ENCODE measurements around the gene EML1. TPM values are rescaled to one million over a fixed set of nuclear protein-coding genes. Genes with fewer than 3 reads are reported as not detected.

Gene EML1
- total RNA-seq, 1 donor from 2014 or later = 39.5 TPM

DNA sequence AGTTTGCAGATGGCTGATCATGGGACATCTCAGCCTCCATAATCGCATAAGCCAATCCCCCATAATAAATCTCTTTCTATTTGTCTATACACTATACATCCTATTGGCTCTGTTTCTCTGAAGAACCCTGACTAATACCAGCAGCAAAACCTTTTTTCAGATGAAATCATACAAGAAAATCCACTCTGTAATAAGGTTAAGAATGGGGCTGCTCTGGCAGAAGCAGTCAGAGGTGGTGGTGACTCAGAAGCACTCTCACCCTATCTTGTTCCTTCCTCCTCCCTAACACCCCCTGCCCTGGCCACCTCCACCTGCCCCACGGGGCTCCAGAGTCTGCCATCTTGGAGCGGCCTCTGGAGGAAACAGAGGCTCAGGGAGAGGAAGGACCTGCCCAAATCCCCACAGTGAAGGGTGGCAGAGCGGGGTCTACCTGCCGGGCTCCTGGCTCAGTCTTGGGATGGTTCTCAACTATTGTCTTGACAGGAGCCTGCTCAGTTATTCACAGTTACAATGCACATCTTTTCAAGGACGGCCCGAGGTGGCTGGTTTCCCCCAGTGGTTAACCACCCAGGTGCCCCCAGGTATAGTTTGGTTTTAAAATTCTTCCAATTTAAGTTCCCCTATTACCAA lies 162.7 kb downstream of the EML1 start:
- ATAC-seq (ENCODE audit: poor library complexity) = no peak
- DNase-seq = no peak
- intact Hi-C loops (cut with DNase I) = no loop called here

DNA sequence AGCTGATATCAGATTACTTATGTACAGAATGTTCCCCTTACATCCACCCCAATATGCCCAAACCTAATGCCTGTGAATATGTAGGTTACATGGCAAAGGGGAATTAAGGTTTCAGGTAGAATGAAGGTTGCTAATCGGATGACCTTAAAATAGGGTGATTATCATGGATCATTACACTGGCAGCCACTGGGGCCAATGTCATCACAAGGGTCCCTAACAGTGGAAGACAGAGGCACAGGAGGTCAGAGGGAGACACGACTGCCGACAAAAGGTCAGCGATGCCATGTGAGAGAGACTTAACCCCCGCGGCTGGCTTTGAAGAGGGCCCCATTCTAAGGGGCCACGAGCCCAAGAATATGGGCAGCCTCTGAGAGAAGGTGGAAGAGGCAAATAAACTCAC lies 165.2 kb downstream of the EML1 start:
- DNase-seq (no peak), ATAC-seq (ENCODE audit: poor library complexity) (no peak)
- intact Hi-C loops (cut with DNase I) = no loop called here

DNA sequence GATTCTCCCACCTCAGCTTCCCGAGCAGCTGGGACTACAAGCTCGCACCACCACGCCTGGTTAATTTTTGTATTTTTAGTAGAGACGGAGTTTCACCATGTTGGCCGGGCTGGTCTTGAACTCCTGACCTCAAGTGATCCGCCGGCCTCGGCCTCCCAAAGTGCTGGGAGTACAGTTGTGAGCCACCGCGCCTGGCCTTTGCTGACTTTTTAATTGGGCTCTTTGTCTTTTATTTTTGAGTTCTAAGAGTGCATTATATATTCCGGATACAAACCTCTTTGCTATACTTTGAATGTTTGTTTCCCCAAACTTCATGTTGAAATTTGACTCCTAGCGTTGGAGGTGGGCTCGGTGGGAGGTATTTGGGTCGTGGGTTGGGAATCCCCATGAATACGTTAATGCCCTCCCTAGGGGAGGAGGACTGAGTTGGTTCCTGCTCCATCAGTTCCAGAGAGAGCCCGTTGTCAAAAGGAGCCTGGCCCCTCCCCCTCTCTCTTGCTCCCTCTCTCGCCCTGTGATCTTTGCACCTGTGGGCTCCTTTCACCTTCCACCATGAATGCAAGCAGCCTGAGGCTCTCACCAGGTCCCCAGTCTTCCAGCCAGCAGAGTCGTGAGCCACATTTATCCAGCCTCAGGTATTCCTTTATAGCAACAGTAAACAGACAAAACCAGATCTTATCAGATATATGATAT lies 168.8 kb downstream of the EML1 start:
- no peak for ATAC-seq (ENCODE audit: poor library complexity)
- intact Hi-C loops (cut with DNase I) = no loop called here
- DNase-seq = no peak

GRCh38 chr14:99964979-99965378 lies 171.8 kb downstream of the EML1 start:
- ATAC-seq (ENCODE audit: poor library complexity) (no peak), DNase-seq (no peak)
- intact Hi-C loops (cut with DNase I) = no loop called here

DNA sequence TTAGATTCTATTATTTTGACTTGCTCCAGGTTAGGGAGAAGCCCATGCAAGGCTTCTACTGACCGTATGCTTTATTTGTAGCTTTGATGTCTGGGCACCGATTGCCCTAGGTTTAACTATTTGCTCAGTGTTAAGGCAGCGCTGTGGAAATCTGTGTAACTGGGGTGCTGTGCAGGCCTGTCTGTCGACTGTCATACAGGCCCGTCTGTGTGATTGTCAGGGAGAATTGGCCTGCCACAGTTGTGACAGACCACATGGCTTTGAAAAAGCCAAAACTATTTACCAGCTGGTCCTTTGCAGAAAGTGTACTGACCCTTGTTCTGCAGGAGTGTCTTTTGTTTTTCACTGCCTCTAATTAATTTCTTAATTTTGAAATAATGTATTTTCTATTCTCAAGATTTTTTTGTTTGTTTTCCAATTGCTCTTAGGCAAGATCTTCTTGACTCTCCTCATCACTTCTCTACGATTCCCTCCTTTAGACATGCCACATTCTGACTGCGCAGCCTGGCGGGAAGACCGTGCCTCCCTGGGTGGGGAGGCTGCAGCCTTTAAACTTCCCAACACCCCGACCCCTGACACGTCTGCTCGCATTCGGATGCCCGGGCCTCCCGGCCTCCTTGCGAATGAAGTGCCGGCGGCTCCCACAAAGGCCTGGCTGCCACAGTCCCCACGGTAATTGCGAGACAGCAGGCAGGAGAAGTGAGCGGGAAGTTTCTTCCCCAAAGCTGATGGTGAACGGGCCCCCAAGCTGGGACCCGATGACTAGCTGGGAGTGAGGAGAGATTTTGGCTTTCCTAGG lies 173.0 kb downstream of the EML1 start:
- ATAC-seq (ENCODE audit: poor library complexity) (no peak), DNase-seq (no peak)
- intact Hi-C loops (cut with DNase I) = no loop called here

DNA sequence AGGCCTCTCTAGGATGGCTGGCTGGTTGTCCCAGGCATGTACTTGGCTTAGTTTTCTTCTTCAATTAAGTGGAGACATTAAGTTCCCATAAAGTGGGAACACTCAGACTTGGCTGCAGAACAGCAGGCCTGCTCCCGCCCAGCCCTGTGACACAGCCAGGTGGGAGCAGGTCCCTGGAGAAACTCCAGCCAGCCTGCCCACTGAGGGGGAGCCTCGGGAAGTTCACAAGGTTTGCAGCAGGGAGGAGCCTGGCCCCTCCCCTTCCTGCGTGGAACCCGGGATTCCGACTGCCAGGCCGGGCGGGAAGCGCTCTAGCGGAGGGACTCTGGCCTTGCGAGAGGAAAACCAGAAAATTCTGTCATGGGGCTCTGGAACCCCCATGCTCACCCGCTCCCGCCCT lies 173.7 kb downstream of the EML1 start:
- DNase-seq (no peak), ATAC-seq (ENCODE audit: poor library complexity) (no peak)
- intact Hi-C loops (cut with DNase I) = no loop called here

- DNase-seq = no peak
- intact Hi-C loops (cut with DNase I) = no loop called here
- no peak for ATAC-seq (ENCODE audit: poor library complexity)
Observed at GRCh38 chr14:99968191-99968920, 175.1 kb downstream of the EML1 start.

DNA sequence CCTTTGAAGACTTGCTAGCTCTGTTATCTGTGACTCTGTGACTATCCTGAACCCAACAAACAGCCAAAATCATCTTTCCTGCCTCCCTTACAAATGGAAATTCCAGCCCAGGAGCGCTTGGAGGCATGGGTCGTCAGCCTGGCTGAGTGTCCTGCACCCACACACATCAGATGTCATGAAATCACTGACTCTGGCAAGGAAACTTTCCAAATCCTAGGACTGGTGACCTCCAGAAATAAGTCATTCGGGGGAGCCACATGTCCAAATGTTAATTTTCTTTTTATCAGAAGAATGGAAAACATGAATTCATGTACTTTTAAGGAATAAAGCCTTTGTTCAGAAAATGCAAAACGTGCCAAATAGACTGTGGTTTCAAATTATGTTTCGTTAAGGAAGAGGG lies 175.7 kb downstream of the EML1 start:
- ATAC-seq (ENCODE audit: poor library complexity) = no peak
- intact Hi-C loops (cut with DNase I) = no loop called here
- no peak for DNase-seq

DNA sequence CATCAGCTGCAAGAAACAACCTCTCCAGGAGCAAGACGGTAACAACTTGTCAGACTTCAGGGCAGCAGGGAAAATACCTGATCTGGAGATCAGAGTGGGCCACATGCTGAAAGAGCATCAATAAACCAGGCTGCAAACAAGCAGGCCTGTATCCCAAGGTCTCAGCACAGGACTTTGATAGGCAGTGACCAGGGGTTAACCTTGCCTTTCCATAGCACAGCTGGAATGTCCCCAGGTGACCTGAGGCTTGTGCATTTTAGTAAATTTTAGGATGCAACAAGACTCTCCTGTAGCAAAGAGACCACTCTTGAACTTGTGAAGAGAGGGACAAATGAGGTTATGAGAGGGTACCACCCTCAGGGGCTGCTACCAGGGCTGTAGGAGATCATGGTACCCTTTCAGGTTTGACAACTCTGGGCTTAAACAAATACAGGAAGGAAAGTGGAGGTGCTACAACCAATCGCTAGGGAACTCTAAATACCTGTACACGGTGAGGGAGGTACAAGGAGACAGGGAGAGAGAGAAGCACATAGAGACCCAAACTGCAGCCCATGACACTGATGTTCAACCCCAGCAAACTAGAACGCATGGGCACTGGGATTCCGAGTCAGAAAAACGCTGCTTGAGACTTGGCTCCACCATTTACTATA lies 176.6 kb downstream of the EML1 start:
- DNase-seq (no peak), ATAC-seq (ENCODE audit: poor library complexity) (no peak)
- intact Hi-C loops (cut with DNase I) = no loop called here

DNA sequence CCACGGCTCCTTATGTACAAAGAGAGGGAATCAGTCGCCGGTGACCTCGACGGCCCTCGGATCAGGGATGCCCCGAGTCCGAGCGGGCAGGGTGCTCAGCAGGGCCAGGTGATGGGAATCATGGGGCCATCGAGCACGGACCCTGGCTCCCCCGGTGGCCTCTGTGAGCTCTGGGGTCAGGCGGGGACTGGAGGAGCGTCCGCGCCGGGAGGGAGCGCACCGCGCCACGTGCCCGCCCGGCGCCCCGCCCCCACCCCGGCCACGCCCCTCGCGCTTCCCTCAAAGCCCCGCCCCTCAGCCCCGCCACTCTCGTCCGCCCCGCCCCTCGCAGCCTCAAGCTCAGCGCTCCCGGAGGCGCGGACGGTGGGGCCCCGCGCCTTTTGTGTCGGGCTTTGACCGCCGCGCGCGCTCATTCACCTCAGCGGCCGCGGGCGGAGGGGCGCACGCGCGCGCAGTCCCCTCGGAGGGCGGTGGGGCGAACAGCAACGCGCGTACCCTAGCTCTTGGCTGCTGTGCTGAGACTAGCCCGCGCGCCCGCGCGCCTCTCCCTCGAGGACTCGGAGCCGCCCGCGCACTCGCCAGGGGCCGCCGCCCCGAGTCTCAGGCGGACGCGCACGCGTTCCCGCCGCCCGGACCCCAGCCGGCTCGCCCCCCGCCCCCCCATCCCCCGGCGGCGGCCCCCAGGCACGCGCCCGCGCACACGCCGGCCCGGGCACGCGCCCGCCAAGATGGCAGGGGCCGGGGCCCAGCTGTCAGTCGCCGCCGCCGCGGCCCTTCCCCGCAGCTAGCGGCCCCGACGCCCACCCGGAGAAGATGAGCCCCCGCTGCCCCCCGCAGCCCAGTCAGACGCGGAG lies 178.1 kb downstream of the EML1 start:
- DNase-seq = peak; percentile 85
- peak; percentile 96 for ATAC-seq (ENCODE audit: poor library complexity)
- intact Hi-C loops (cut with DNase I) = no loop called here

DNA sequence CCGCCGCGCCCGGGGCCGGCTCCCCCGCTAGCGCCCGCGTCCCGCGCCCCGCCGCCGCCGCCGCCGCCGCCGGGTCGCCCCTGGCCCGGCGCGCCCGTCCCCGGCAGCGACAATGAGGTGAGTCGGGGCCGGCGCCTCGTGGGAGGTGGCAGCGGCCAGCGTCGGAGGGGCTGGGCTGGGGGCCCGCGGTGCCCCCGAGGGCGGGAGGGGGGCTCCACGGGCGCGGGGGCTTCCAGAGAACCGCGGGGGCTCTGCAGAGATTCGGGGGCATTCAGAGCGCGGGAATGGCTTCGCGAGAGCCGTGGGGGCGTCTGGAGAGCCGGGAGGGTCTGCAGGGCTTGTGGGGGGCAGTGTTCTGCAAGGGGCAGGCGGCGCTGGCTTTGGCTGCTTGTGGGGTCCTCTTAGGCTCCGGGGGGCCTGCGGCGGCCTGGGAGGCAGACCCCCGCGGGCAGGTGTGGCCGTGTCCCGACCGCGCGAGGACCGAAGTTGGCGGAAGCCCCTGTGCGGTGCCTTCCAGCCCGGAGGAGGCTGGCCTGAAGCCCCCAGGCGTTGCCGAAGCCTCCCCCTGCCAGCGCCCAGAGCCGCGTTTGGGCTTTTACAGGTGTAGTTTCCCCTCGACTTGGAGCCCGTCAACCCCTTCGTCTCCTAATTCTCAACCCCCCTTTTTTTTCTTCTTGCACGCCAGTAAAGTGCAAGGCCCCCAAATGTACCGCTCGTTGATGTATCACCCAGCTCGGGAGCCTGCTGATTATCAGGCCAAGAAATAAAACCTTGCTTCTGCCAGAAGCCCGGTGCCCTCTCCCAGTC lies 178.9 kb downstream of the EML1 start:
- no peak for DNase-seq
- ATAC-seq (ENCODE audit: poor library complexity) = no peak
- intact Hi-C loops (cut with DNase I) = no loop called here

DNA sequence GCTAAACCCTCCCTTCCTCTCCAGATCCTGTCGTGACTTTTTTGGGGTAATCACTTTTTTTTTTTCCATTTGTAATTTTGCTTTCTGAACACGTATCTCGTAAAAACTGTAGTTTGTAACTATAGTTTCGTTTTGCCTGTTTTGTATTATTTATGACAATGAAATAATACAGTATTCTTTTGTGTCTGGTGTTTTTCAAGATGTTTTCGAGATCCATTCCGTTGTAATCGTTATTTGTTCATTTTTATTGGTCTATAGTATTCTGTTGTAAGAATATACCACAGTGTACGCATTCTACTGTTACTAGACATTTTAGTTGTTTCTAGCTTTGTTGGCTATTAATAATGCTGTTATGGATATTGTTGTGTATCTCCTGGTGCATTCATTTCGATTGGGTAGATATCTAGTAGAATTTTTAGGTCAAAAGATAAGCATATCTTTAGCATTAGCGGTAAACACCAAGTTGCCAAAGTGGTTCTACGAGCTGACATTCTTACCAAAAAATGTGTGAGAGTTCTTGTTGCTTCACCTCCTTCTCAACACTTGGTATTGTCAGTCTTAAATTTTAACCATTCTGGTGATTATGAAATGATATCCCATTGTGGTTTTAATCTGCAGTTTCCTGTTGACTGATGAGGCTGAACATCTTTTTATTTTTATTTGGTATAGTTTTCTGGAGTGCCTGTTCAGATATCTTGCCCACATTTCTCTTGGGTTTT lies 179.7 kb downstream of the EML1 start:
- ATAC-seq (ENCODE audit: poor library complexity) (no peak), DNase-seq (no peak)
- intact Hi-C loops (cut with DNase I) = no loop called here

DNA sequence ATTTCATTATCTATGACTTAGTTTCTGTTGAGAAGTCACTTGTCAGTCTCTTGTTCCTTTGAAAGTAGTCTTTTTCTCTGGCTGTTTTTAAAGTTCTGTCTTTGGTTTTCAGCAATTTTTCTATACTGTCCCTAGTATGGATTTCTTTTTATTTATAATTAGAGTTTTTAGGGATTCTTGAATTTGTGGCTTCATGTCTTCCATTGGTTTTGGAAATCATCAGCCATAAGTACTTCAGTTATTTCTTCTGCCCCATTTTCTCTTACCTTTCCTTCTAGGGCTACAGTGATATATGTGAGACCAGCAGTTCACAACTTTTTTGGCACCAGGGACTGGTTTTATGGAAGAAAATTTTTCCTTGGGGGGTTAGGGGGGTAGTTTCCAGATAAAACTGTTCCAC lies 182.0 kb downstream of the EML1 start:
- no peak for ATAC-seq (ENCODE audit: poor library complexity)
- no peak for DNase-seq
- intact Hi-C loops (cut with DNase I) = no loop called here

DNA sequence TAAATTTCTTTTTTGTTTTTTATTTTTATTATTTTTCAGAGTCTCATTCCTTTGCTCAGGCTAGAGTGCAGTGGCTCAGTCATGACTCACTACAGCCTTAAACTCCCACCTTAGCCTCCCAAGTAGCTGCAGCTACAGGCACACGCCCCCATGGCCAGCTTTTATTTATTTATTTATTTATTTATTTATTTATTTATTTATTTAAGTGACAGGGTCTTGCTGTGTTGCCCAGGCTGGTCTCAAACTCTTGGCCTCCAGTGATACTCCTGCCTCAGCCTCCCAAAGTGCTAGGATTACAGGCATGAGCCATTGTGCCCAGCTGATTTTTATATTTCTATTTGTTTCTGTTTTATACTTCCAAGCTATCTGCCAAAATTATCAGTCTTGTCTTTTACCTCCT lies 182.8 kb downstream of the EML1 start:
- no peak for DNase-seq

DNA sequence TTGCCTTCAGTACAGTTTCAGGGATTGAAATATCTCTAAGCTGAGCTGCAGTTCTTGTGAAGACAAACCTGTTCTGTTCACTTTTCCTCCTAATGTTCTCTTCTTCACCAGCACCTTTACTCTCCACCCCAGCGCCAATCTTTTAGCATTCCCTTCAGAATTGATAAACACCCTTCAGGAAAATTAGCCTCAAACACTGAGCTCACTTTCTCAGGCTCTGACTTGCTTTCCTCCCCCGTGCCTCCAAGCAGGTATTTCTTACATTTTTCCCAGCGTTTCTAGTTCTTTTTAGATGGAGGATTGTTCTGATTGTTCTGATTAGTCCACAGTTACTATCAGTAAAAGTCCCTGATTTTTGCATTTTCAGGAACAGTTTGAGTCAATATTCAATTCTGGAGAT lies 183.5 kb downstream of the EML1 start:
- no peak for DNase-seq
- no peak for ATAC-seq (ENCODE audit: poor library complexity)
- intact Hi-C loops (cut with DNase I) = no loop called here

More for the DNA sequence above, 182.8 kb downstream of the EML1 start:
- ATAC-seq (ENCODE audit: poor library complexity) = no peak
- intact Hi-C loops (cut with DNase I) = no loop called here

DNA sequence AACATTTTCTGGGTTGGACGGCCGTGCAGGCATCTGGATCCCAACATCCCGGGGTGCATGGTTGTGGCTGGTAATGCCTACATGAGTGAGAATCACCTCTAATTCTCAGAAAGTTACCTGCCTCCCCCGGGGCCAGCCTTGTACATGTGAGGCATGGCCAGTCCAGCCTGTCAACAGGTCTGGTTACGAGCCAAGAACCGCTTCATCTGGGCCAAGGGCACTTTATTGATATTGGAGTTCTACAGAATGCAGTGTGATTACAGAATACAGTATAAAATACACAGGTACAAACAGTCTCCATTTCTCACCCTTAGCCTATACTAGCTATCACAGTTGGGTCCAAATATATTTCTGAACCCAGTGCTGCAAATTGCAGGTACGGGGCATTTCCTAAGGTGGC lies 187.1 kb downstream of the EML1 start:
- DNase-seq = no peak
- ATAC-seq (ENCODE audit: poor library complexity) = peak; percentile 17
- intact Hi-C loops (cut with DNase I) = loop anchor here (5.0 kb wide), 1 partner anchor 212 kb away; no protein-coding TSS in a partner anchor
